Dermis blood vessel endothelial cell (primary cell): Measurements from ENCODE around the gene AFG3L2. TPM values are rescaled to one million over a fixed set of nuclear protein-coding genes. Genes with fewer than 3 reads are reported as not detected.
A peak's percentile ranks its signal among the peaks of the same experiment; 100 is the strongest.

ENCODE experiments used
- DNase-seq: peaks from one replicate; pipeline ENCODE4 v3.0.0; 2010
- total RNA-seq: library from RNA; depleted of rRNA; stranded (reverse); fragments of >200 nt; gene quantifications from 2 replicates; pipeline ENCODE4 v1.2.3, GENCODE V29; 2014

The AFG3L2 gene
- total RNA-seq, 1 donor from 2014 or later, result 49.4 TPM

- DNase-seq, result no peak
These were observed 75.6 kb downstream of the AFG3L2 start for GRCh38 chr18:12301263-12302005.

DNA sequence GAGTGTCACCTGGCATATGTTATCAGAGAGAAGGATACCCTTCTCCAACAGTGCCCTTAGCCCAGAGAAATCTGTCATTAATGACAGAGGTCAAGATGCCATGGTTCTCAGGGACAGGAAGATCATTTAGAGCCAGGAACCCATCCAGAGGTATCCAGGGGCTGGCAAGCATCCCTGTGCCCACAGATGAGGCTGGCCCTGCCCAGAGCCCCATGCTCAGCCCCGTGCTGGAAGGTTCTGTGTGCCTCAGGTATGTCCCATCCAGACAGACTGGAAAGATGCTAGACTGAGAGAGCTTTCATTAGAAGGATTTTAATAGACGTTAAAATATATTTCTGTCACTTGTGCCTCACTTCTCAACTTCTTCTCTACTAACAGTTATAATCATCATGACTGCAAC lies 77.2 kb downstream of the AFG3L2 start:
- no peak for DNase-seq

DNA sequence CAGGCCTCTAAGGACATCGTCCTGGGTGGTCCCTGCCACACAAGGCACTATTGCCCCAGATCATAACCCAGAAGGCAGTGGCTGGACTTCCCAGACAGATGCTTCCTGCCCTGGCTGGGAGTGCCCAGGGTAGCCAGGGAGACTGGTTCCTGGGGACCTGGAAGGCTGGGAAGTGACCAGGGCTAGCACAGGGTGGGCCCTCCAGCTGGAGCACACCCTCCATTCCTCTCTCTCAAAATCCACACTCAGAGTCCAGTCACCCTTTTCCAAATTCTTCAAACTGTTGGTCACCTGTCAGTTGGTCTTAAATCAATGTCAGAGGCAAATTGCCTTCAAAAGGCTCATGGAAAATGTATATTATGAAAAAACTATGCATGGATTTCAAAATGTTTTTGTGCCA lies 80.6 kb downstream of the AFG3L2 start:
- peak; percentile 70 for DNase-seq

GRCh38 chr18:12296087-12296403 lies 81.0 kb downstream of the AFG3L2 start:
- peak; percentile 66 for DNase-seq

GRCh38 chr18:12295389-12296086 lies 81.5 kb downstream of the AFG3L2 start:
- peak; percentile 88 for DNase-seq

DNA sequence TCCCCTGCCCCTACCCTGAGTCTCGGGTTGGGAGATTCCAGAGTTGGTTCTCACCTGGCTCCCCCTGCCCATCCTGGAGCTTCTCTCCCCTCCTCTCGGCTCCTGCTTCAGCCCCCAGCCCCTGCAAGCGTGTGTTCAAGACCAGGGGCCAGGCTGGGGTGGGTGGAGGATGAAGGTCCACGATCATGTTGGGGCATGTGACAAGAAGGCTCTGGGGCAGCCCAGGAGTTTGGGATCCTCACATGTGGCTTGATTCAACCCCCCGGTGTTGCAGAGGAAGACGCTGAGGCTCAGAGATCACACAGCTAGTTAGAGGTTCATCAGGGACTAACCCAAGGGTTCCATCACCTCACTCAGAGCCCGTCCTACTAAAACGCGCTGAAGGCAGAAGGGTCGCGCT lies 83.2 kb downstream of the AFG3L2 start:
- DNase-seq, result no peak

GRCh38 chr18:12291690-12292089 lies 85.3 kb downstream of the AFG3L2 start:
- DNase-seq, result no peak

DNA sequence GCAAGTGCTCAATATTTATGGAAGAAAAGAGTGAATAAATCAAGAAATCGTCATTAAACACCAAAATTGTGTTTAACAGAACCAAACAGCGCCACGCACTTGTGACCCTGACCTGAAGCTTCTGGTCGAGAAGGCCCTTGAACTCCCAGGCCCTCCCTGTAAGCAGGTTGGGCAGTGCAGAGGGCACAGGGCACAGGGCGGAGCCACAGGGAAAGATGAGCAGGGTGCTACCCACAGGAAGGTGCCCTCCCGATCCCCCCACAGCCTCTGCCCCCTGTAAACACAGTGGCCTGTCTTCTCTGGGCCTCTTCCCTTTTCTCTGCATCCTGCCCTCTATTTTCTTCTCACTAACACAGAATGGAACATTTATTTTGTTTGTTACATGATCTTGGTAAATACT lies 85.9 kb downstream of the AFG3L2 start:
- DNase-seq, result no peak

- no peak for DNase-seq
These were observed 86.9 kb downstream of the AFG3L2 start for GRCh38 chr18:12290086-12290485.

GRCh38 chr18:12288403-12288755 lies 88.6 kb downstream of the AFG3L2 start:
- no peak for DNase-seq

- peak; percentile 48 for DNase-seq
These were observed 89.2 kb downstream of the AFG3L2 start for GRCh38 chr18:12287684-12288402.

DNA sequence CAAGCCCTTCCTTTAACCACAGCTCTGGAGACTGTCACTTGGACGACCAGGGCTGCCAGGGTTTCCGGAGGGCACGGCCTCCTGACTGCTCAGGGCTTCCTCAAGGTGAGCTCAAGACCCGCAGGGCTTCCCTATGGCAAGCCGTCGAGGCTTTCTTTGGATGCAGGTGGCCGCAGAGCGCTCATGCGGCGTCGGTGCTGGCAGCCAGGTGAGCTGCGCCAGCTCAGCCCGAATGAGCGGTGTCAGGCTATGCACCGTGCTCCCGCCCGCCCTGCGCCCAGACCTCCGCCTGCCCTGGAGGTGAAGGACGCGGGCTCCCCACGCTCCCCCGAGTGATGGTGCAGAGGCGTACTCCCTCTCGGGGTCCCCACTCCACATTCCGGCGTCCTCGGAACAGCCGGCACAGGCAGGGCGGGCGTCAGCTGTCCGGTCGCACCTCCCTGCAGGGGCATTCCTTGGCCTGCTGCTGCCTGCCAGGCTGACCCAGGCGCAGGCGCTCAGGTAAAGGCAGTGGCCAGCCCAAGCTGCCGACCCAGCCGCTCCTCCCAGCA lies 89.8 kb downstream of the AFG3L2 start:
- no peak for DNase-seq

- no peak for DNase-seq
These were observed 93.4 kb downstream of the AFG3L2 start for GRCh38 chr18:12283666-12284065.

- DNase-seq, result peak; percentile 51
These were observed 93.8 kb downstream of the AFG3L2 start for GRCh38 chr18:12283256-12283655.

- DNase-seq, result peak; percentile 71
These were observed 94.5 kb downstream of the AFG3L2 start for GRCh38 chr18:12282442-12283039.

GRCh38 chr18:12281861-12282260 lies 95.2 kb downstream of the AFG3L2 start:
- no peak for DNase-seq

DNA sequence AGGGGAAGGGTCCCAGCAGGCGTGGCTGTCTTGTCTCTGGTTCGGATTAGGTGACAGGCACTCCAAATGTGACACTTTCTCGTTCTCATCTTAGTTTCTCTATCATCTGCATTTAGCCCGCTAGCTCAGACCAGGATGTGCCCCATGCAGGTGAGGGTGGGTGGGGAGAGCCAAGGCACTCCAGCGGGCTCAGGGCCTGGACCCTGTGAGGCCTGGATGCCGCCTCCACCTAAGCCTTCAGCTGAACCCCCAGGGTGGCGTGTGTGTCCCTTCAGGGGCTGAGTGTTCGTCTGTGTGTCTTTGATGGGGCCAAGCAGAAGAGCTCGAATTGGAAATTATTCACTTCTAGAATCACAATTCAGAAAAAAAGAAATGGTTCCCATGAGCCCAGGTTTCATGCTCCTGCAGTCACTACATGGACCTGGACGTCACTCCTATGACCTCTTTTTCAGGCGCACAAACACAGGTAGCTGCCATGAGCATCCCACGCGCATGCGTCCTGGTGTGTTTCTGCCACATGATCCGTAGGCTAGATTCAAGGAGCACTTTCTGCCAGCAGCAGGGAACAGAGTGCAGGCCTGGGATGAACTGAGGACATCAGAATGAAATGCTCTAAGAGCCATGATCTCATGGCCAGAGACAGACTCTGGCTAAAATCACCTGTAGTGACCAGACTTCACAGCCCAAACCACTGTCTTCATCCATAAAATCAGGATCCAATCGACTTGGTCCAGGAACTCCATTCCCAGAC lies 97.1 kb downstream of the AFG3L2 start:
- no peak for DNase-seq

Other genes starting within 250 kb of the AFG3L2 start
- 1.2 and 1.9 TPM in 2 replicates for gene CIDEA, start 122.9 kb downstream of the AFG3L2 start, total RNA-seq
- 877 and 1,390 TPM in 2 replicates for gene TUBB6, start 69.0 kb downstream of the AFG3L2 start, total RNA-seq
- gene PRELID3A, start 30.7 kb upstream of the AFG3L2 start, total RNA-seq, result 1.5 and 3.1 TPM in 2 replicates